HuH-7 (cell line): ENCODE data around the gene PRDM16.

Source experiments
- DNase-seq: peaks from one replicate; pipeline ENCODE4 v3.0.0; 2011; ENCODE audit warnings: low spot score

Gene PRDM16

DNA sequence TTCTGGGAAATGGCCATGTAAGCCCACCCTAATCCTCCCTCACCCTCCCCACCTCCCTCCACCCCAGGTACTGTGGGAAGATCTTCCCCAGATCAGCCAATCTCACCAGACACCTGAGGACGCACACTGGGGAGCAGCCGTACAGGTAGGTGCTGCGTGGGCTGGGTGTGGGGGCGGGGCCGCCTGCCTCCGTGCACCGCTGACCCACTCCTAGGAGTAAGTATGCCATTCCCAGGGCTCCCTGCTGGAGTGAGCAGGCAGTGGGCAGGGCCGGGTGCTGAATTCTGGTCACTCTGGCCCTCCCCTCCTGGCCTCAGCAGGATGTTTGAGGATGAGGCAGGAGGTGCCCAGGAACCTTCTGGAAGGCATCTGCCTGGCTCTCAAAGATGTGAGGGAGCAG is 349.6 kb downstream of the PRDM16 start:
- no peak for DNase-seq

DNA sequence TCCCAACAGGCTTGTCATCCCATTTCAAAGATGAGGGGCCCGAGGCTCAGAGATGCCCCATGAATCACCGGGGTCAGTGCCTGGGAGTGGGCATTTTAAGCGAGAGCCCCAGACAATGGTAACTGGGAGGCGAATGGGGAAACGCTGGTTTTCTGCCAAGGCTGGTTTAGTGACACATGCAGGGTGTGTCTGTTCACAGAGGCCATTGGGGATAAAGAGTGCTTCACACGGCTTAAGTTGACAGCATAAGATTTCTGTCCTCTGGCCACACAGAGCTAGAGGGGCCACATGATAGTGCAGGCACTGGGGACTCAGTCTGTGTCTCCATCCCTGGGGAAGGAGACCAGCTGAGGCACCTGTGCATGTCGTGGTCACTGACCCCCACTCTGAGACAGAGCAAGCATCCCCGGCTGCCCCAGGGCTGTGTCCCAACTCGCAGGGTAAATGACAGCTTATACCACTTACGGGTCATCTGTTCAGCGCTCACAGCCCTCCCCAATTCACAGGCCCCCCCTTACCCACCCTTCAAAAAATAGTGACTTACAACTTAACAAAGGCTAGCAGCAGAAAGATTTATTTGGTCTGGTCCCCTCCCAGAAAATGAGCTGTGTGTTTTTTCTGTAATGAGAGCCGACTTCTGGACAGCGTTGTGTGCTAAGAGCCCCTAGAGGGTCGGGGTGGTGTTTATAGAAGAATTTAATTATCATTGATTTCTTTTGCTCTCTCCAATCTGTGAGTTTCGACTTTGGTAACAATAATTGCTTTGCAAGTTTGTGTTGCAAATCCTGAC is 350.6 kb downstream of the PRDM16 start:
- DNase-seq = no peak

DNA sequence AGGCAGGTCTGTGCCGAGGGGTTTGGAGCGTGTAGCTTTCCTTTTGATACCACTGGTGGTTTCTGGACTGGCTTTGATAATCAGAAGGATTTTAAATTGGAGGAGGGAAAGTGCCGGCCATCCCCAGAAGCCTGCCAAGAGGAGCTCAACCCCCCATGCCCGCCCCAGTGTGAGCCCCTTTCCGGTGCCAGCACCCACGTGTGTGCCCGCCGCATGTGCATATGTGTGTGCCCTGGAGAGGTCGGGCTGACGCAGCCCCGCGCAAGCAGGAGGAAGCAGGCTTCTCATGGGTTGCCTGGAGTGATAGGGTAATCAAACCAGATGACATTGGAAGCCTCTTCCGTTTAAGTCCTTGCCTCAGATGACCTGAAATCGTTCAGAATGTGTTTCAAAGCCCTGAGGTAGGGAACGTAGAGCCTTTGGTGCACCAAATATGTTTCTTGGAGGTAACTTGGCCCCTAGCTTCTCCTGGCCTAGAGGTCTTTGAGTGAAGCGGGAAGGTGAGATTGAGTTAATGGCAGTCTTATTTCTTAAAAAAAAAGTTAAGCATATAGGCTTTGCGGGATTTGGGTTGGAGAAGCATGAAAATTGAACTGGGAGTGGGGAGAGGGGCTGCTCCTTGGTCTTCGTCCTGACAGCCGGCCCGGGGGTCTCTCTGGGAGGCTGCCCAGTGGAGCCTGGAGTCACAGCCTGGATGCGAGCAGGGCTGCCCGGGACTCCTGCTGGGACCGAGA is 351.4 kb downstream of the PRDM16 start:
- DNase-seq = no peak

DNA sequence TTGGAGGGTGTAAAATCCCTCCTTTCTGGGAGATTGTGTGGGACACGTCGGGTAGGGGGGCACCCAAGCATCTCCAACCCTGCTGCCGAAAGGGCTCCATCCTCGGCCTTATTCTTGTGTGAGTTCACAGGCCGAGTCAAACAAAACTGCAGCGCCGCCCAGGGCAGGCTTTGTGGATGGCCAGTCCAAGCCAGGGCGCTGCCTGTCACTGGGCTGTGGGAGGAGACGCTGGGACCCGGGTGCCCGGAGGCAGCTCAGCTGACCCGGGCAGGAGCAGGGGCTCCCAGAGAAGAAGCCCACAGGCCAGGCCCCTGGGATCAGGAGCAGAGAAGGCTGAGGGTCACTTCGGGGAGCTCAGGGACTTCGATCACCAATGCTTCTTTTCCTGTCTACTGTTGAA is 353.6 kb downstream of the PRDM16 start:
- no peak for DNase-seq

DNA sequence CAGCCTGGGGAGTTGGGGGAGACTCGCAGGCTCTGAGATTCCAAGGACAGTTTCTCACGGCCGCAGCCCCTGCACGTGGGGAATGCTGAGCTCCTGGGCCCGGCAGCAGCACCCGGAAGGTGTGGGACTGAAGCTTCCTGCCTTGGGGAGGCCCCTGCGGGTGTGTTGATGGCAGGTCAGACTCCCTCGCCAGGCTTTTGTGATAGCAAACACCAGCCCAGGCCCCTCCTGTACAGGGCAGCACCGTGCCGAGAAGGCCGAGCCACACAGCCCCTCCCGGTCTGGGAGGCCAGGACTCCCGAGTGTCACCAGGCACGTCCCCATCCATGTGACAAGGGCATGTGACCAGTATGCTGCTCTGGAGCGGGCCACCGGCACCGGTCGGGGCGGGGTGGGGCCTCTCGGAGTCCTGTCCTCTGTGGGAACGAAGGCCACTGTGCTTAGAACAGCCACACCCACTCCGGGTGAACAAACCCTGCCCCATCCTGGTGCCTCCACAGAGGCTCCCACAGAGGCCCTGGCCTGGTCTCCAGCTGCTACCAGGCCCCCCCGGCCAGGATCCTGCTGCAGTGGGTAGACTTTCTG is 354.3 kb downstream of the PRDM16 start:
- DNase-seq = no peak

DNA sequence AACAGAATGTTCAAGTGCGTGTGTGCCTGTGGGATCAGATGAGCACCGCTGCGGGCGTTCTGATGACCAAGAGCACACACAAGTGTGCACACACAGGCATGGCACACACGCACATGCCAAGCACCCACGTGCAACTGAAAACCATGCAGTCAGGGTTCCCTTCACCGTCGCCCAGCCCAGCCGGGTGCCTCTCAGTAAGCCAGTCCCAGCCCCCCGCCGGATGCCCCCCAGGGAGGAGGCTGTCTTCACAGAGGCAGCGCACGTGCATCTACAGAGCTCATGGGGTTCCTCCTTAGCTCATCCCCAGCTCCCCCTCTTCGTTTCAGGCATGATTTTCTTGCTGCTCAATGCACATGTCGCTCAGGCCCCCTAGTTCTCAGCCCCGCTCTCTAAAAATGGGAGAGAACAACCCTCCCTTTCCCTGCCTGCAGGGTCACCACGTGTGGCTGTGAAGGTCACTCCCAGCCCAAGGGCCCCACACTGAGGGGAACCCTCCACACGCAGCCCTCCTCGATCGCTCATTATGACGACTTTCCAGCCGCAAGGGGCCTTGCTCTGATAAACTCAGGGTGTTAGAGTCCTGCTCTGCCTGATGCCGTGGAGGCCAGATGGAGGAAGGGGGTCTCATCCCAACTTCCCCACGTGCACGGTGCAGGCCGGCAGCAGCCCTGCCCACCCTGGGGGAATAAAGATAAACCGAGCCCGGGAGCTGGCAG is 355.1 kb downstream of the PRDM16 start:
- no peak for DNase-seq

DNA sequence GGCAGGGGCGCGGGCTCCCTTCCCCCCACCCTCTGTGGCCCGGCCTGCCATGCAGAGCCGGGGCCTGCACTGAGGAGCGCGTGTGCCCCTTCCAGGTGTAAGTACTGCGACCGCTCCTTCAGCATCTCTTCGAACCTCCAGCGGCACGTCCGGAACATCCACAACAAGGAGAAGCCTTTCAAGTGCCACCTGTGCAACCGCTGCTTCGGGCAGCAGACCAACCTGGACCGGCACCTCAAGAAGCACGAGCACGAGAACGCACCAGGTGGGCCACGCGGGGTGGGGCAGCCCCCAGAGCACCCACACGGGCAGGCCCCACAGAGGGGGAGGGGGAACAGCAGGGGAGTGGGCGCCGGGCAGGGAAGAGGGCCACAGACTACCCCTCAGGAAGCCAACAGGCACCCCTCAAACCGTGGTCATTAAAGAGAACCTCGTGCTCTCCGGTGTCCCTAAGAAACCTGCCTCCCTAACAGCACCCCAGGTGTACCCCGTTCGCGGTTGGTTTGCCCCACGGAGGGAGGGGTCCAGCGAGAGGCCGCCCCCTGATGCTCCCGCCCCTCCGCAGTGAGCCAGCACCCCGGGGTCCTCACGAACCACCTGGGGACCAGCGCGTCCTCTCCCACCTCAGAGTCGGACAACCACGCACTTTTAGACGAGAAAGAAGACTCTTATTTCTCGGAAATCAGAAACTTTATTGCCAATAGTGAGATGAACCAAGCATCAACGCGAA is 356.6 kb downstream of the PRDM16 start:
- no peak for DNase-seq

DNA sequence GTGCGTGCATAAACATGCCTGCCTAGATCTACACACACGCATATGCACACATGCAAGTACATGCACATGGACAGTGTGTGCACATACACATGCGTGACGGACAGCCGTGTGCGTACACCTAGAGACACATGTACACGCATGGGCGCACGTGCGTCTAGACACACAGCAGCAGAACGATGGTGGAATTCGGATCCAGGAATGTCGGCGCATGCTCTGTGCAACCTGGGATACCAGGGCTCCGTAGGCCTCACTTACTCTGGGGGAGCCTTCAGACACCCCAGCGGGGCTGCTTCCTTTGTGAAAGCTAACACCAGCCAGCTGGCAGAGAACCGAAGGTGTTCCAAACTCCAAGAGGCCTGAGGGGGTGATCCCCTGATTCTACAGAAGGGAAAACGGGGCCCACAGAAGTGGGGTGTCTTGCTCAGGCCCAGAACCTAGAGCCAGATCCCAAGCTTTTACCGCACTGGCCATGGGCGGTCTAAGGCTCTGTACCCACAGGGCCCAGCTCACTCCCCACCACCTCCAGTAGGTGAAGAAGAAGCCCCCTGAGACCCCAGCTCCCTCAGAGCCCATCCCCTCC is 358.0 kb downstream of the PRDM16 start:
- no peak for DNase-seq

DNA sequence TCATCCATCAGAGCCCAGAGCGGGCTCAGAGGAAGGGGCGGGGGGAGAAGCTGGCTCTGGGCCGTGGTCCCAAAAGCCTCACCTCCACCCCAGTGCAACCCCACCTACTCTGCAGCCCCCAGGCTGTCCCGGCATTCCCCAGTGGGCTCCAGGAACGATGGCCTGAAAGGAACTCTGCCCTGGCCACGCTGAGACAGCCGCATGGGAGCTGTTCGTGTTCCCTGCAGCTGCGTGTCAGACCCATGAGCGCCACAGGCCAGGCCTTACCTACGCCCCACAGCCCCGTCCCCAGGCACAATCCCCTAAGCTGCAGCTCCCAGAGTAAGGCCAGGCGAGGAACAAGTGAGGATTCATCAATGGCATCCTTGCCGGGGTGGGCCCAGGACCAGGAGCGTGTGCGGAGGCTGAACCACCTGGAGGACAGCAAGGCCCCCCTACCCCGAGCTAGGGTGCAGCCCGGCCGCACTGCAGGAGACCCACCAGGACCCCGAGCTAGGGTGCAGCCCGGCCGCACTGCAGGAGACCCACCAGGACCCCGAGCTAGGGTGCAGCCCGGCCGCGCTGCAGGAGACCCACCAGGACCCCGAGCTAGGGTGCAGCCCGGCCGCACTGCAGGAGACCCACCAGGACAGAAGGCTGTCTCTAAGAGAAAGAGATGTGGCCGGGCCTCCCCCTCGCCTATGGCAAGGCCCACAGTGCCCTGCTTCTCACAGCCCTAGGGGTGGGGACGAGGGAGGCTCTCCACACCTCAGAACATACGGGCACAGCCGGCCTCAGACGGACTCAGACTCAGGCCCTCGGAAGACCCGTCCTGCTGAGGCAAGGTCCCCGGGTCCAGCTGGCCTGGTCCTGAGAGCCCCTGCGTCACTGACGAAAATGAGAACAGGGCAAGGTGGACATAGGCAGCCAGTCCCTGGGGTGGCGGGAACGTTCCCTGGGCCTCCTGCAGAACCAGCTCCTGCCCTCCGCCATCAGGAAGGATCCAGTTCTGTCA is 359.0 kb downstream of the PRDM16 start:
- DNase-seq = no peak

DNA sequence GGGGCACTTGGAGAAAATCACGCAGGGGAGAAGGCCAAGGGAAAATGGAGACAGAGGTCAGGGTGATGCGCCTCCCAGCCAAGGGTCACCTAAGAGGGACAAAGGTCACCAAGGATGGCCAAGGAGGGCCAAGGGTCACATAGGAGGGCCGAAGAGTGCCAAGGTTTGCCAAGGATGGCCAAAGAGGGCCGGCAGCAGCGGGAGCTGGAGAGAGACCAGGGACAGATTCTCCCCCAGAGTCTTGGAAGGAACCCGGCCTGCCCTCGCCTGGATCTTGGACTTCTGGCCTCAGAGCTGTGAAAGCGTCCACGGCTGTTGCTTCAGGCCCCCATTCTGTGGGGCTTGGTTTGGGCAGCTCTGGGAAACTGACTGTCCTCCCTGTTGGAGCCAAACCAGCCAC is 359.9 kb downstream of the PRDM16 start:
- DNase-seq = no peak

DNA sequence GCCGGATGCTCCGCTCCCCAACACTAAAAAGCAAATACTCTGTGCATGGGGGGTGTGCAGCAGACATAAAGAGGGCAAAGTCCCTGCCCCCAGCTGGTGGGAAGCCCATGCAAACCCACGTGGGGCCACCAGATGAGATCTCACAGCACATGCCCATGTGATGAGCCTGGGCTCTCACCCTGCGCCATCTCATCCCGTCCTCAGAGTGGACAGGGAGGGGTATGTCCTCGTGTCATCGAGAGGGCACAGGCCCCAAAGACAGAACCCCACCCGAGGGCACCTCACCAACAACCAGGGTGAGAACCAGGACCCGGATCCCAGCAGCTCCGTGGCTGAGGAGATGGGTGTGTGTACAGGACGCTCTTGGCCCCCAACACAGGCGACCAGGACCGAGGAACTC is 360.3 kb downstream of the PRDM16 start:
- no peak for DNase-seq

DNA sequence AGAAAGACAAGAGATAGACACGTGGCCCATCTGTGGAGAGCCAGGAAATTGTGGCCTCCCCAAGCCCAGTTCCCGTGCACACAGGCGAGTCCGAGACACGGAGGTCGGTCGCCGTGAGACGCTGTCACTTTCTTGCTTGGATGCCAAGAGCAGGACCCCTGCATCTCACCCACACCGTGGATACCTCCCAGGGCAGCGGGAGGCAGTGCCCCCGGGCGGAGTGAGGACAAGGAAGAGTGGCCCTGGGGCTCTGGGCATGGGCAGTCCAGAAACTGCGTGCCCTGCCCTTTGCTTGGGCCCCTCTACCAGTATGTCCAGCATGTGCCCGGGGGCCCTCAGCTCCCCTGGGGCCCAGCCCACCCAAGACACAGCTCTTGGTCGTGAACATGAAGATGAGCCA is 360.8 kb downstream of the PRDM16 start:
- DNase-seq = no peak

DNA sequence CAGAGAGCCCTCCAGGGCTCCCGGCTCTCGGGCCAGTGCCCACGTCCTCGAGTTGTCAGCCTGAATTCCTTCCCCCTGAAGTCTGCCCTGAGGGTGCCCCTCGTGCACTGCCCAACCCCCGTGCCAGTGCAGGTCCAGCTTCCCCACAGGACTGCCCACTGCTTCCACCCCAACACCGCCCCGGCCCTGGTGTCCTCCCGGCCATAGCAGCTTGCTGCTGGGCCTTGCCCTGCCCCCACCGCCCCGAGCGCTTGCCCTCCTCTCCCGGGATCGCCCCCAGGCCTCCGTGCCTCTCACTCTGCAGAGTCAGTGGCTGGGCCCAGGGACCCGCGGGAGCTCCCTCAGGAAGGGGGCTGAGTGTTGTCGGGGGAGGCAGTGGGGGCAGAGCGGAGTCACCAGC is 361.4 kb downstream of the PRDM16 start:
- DNase-seq = no peak

DNA sequence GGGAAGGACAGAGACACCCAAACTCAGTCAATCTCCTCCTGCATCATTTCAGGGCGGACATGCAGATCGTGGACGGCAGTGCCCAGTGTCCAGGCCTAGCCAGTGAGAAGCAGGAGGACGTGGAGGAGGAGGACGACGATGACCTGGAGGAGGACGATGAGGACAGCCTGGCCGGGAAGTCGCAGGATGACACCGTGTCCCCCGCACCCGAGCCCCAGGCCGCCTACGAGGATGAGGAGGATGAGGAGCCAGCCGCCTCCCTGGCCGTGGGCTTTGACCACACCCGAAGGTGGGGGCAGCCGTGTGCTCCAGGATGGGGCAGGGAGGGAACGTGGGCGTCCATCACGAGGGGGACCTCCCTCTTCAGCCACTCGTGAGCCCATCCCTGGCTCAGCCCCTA is 361.8 kb downstream of the PRDM16 start:
- DNase-seq = no peak

DNA sequence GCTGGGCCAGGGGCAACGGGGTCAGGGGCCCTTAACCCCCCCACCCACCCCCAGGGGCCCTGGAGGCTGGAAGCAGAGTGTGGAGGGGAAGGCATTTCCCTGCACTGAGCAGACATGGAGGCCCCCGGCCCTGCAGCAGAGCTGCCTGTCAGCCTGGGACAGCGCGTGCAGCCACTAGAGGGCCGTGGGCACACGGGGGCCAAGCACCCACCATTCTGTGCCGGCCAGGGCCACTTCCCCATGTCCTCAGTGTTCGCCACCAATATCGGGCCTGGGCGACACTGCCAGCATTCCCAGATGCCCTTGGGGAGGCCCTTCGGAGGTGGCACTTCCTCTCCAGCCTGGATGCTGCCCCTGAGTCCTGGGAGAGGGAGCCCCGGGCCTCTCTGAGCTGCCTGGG is 362.3 kb downstream of the PRDM16 start:
- peak; percentile 71 for DNase-seq

DNA sequence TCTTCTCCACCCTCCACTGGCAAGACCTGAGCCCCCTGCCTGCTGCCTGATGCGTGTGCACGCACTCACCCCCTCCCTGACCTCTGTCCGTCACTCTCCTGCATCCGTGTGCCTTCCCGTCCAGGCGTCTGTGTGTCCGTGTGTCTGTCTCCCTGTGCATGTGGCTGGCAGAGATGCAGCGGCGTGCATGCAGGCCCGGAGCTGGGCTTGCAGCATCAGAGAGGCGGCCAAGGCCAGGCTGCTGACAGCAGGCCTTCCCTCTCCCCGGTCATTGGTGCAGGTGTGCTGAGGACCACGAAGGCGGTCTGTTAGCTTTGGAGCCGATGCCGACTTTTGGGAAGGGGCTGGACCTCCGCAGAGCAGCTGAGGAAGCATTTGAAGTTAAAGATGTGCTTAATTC is 362.7 kb downstream of the PRDM16 start:
- no peak for DNase-seq

DNA sequence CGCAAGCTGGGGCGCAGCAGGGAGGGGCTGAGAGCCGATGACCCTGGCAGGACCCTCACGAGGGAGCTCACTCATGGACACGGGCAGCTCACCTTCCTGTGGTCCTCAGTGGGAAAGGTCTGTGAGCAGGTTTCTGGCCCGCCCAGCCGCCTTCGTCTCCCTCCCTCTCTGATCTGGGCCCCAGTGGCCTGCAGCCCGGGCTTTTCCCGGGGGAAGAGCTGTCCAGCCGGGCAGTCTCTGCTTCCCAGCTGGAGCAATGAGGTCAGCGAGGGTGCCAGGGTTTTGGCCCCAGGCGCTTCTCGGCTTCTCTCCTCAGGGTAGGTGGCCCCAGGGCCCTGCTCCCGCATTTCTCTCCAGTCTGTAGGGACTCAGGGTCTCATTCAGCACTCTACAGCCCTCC is 363.3 kb downstream of the PRDM16 start:
- no peak for DNase-seq

DNA sequence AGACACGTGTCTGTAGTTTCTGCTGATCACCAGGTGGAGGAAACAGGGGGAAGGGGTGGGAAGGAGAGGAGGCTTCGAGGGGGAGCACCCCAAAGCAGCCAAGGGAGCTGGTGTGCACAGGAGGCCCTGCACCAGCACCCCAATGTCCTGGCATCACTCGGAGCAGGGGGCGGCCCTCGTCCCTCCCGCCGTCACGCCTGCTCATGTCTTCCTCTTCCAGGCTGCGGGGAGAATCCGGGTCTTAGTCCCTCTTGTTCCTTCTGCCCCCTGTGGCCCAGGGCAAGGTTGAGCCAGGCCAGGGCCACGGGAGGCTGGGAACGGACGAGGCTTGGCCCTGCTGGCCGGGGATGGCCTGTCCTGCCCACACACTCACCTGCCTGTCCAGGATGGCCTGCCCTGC is 364.1 kb downstream of the PRDM16 start:
- DNase-seq = no peak

DNA sequence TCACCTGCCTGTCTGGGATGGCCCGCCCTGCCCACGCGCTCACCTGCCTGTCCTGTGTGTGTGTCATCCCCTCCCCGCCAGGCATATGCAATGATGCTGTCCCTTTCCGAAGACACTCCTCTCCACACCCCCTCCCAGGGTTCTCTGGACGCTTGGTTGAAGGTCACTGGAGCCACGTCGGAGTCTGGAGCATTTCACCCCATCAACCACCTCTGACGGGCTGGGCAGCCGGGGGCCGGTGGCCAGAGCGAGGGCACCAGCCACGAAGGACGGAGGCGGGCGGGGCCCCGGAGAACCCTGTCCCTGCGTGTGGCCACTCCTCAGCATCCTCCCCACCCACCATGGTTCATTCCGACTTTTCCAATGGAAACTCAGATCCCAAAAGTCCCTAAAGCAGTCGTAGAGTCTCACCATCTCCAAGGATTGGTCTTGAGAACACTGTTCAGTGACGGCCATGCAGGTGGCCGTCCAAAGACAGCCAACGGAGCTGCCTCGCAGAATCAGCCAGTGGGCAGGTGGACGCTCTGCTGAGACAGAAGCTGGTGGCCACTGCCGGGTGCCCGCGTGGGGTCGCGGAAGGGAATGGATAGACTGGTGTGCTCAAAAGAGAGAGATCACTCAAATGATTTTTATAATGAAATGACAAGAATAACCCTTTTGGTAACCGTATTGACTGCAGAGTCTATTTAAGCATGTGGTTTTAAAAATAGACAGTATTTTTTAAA is 364.8 kb downstream of the PRDM16 start:
- DNase-seq = no peak
